Parathyroid adenoma (tissue), 2 donors: ENCODE results near the gene GPR89A.

Source experiments
- H2AFZ ChIP-seq: fragments of 300-600 bp; sonication (generic); one replicate; pipeline ENCODE4 v1.7.0; 2017; ENCODE audit warnings: antibody characterized with exemption, mild to moderate bottlenecking
- H3K27ac ChIP-seq: fragments of 300-600 bp; sonication (generic); one replicate; pipeline ENCODE4 v1.7.0; 2017
- H3K27me3 ChIP-seq: fragments of 300-600 bp; sonication (generic); one replicate; pipeline ENCODE4 v1.7.0; 2017; ENCODE audit warnings: low read length; ENCODE audit not compliant: control insufficient read depth, insufficient read depth
- H3K36me3 ChIP-seq: fragments of 300-600 bp; sonication (generic); one replicate; pipeline ENCODE4 v1.7.0; 2017; ENCODE audit warnings: low read length; ENCODE audit not compliant: control insufficient read depth, insufficient read depth
- H3K4me1 ChIP-seq: fragments of 300-600 bp; sonication (generic); one replicate; pipeline ENCODE4 v1.7.0; 2017; ENCODE audit warnings: control low read depth
- H3K4me2 ChIP-seq: fragments of 300-600 bp; sonication (generic); one replicate; pipeline ENCODE4 v1.7.0; 2017; ENCODE audit warnings: low read length
- H3K4me3 ChIP-seq: fragments of 300-600 bp; sonication (generic); one replicate; pipeline ENCODE4 v1.7.0; 2017; ENCODE audit warnings: low read depth, low read length
- H3K79me2 ChIP-seq: fragments of 300-600 bp; sonication (generic); one replicate; pipeline ENCODE4 v1.7.0; 2017; ENCODE audit warnings: control low read depth
- H3K9ac ChIP-seq: fragments of 300-600 bp; sonication (generic); one replicate; pipeline ENCODE4 v1.7.0; 2017; ENCODE audit warnings: mild to moderate bottlenecking
- H3K9me3 ChIP-seq: fragments of 300-600 bp; sonication (generic); one replicate; pipeline ENCODE4 v1.7.0; 2017; ENCODE audit warnings: low read length; ENCODE audit not compliant: control insufficient read depth
- TF ChIP-seq, protein P1 (sequence below): fragments of 300-600 bp; sonication (generic); IDR thresholded peaks from one replicate; pipeline ENCODE4 v1.7.0; 2017; ENCODE audit warnings: antibody characterized with exemption, mild to moderate bottlenecking
- donor health status: primary hyperparathyroidism.

The GPR89A gene

DNA sequence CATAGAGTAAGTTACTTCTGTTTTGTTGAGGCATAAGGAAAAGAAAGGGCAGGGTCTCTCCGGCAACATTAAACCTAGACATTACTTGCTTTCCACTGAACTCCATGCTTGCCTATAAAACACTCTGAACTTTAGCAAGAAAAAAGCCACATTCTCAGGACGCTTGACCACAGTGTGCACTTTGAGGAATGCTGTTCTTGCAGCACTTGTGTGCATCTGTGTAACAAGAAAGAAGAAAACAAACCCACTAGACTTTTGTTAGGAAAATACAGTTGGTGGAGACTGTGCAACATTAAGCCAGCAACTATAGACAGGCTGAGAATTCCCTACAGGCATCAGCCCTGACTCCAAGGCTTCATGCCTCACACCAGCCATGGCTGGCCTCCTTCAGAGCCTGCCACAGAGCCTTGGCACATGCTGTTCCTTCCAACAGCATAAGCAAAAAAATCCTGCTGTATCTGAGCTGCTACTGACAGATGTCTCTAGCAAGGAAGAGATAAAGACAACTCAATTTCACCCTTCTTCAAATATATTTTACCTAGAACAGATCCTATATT, 93.6 kb downstream of the GPR89A start:
- no peak overlapping the region for H3K4me3 ChIP-seq
- H3K4me2 ChIP-seq = no peak overlapping the region
- no peak overlapping the region for H2AFZ ChIP-seq
- no peak overlapping the region for H3K27ac ChIP-seq
- H3K27me3 ChIP-seq = no peaks in the 10 kb centered on the region
- no peaks in the 10 kb centered on the region for H3K79me2 ChIP-seq
- TF ChIP-seq, protein P1, sequence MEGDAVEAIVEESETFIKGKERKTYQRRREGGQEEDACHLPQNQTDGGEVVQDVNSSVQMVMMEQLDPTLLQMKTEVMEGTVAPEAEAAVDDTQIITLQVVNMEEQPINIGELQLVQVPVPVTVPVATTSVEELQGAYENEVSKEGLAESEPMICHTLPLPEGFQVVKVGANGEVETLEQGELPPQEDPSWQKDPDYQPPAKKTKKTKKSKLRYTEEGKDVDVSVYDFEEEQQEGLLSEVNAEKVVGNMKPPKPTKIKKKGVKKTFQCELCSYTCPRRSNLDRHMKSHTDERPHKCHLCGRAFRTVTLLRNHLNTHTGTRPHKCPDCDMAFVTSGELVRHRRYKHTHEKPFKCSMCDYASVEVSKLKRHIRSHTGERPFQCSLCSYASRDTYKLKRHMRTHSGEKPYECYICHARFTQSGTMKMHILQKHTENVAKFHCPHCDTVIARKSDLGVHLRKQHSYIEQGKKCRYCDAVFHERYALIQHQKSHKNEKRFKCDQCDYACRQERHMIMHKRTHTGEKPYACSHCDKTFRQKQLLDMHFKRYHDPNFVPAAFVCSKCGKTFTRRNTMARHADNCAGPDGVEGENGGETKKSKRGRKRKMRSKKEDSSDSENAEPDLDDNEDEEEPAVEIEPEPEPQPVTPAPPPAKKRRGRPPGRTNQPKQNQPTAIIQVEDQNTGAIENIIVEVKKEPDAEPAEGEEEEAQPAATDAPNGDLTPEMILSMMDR = no peak
- no peaks in the 10 kb centered on the region for H3K9me3 ChIP-seq
- H3K9ac ChIP-seq = no peak overlapping the region
- H3K36me3 ChIP-seq = no peaks in the 10 kb centered on the region
- no peaks in the 10 kb centered on the region for H3K4me1 ChIP-seq

DNA sequence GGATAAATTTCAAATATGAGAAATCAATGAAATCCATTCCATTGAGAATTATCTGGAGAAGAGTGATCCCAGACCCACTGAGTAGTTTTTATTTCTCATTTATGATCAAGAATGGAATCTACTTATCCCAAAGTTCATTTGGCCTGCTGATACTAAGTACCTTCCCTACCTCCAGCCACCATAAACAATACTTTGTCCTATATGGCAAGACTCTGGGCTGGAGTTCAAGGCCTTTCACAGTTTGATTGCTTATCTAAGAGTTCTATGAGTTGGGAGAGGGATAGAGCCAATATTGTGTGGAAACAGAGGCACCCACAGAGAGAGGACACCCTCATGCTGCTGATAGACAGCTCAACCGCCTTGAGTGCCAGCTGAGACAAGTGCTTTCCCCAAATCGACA, 94.3 kb downstream of the GPR89A start:
- no peaks in the 10 kb centered on the region for H3K4me1 ChIP-seq
- no peak overlapping the region for H3K4me3 ChIP-seq
- H3K9me3 ChIP-seq = no peaks in the 10 kb centered on the region
- no peaks in the 10 kb centered on the region for H3K36me3 ChIP-seq
- TF ChIP-seq, protein P1 = no peak
- H3K27ac ChIP-seq = no peak overlapping the region
- no peaks in the 10 kb centered on the region for H3K79me2 ChIP-seq
- H3K27me3 ChIP-seq = no peaks in the 10 kb centered on the region
- H3K9ac ChIP-seq = no peak overlapping the region
- no peak overlapping the region for H3K4me2 ChIP-seq
- no peak overlapping the region for H2AFZ ChIP-seq

DNA sequence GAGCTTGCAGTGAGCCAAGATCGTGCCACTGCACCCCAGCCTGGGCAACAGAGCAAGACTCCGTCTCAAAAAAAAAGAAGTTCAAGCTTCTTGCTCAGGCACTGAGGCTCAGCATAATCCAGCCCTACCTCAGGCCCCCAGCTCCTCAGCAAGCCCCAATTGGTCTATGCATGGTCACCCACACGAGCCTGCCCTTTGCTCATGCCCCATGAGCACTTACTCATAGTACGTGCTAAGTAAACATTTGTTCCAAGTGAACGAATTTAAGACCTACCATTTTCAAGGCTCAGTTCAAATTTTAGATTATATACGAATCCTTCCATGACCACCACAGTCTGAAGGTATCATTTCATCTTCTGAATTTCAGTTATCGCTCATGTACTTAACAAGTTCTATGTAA, 95.0 kb downstream of the GPR89A start:
- H3K4me3 ChIP-seq = no peak overlapping the region
- no peaks in the 10 kb centered on the region for H3K9me3 ChIP-seq
- no peak overlapping the region for H3K4me2 ChIP-seq
- H3K9ac ChIP-seq = no peak overlapping the region
- no peaks in the 10 kb centered on the region for H3K4me1 ChIP-seq
- no peaks in the 10 kb centered on the region for H3K36me3 ChIP-seq
- no peak overlapping the region for H3K27ac ChIP-seq
- H3K27me3 ChIP-seq = no peaks in the 10 kb centered on the region
- TF ChIP-seq, protein P1 = no peak
- H2AFZ ChIP-seq = no peak overlapping the region
- H3K79me2 ChIP-seq = no peaks in the 10 kb centered on the region

DNA sequence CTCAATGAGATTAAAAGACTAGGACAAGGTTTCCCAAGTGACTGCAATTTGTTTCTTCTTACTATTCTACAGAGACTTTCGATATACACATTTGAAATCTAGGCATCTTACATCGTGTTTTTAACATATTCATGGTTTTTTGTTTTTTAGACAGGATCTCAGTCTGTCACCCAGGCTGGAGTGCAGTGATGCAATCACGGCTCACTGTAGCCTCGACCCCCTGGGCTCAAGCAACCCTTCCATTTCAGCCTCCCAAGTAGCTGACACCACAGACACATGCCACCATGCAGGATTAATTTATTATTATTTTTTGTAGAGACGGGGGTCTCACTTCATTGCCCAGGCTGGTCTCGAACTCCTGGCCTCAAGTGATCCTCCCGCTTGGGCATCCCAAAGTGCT, 97.8 kb downstream of the GPR89A start:
- no peak overlapping the region for H3K4me3 ChIP-seq
- TF ChIP-seq, protein P1 = no peak

DNA sequence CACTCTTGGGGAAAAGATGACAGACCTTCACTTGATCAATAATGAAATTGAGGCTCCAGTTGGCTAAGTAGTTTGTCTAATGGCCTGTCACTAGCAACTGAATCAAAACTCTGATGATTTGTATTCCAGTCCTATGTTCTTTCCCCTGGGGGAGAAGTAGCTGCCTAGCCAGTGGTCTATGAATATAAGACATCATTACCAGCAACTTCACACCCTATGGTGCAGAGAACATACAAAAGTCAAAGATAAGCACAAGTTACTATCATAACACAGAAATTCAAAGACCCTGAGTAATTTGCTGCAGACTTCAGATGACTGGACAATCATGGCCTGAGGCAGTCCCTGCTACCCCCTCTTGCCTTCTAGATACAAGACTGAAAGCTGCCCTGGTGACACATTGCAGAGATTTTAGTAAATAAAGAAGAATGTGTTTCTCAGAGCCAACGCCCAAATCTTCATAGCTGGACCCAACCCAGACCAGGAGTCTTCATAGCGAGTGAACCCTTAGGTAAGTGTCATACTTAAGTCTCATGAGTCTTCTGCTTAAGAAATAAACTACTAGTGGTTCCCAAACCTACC, 98.4 kb downstream of the GPR89A start:
- H3K27me3 ChIP-seq = no peaks in the 10 kb centered on the region
- H3K27ac ChIP-seq = no peak overlapping the region

More for the DNA sequence above, 97.8 kb downstream of the GPR89A start:
- Histone ChIP-seq H2AFZ (no peak overlapping the region), H3K27me3 (no peaks in the 10 kb centered on the region), H3K9me3 (no peaks in the 10 kb centered on the region), H3K9ac (no peak overlapping the region), H3K4me1 (no peaks in the 10 kb centered on the region), H3K36me3 (no peaks in the 10 kb centered on the region), H3K79me2 (no peaks in the 10 kb centered on the region), H3K27ac (no peak overlapping the region), H3K4me2 (no peak overlapping the region)

More for the DNA sequence above, 98.4 kb downstream of the GPR89A start:
- TF ChIP-seq, protein P1 = no peak
- H3K36me3 ChIP-seq = no peaks in the 10 kb centered on the region
- H3K4me2 ChIP-seq = no peak overlapping the region
- H2AFZ ChIP-seq = no peak overlapping the region
- no peaks in the 10 kb centered on the region for H3K4me1 ChIP-seq
- no peaks in the 10 kb centered on the region for H3K9me3 ChIP-seq
- H3K4me3 ChIP-seq = no peak overlapping the region
- no peak overlapping the region for H3K9ac ChIP-seq
- no peaks in the 10 kb centered on the region for H3K79me2 ChIP-seq
